SK-N-SH (cell line): ENCODE measurements around the gene CDKAL1. TPM values are rescaled to one million over a fixed set of nuclear protein-coding genes. Genes with fewer than 3 reads are reported as not detected.

Experiments
- CTCF ChIA-PET: fragments of 300-600, 350-600 bp; formaldehyde crosslinking; extraction: SDS; loops from one replicate; lab custom pipeline; 2021; lab: Yijun Ruan, JAX
- POLR2A ChIA-PET: fragments of 350-600 bp; sonication (Branson Sonifier 250); formaldehyde crosslinking; extraction: SDS; loops from one replicate; lab custom pipeline; 2020; ENCODE audit warnings: antibody characterized with exemption, inconsistent platforms; lab: Yijun Ruan, JAX
- DNase-seq: peaks from one replicate; pipeline ENCODE4 v3.0.0; 2012
- H2AFZ ChIP-seq: fragments of 200-600 bp; sonication (generic); 2 replicates; pipeline ENCODE4 v1.8.1; 2016; ENCODE audit warnings: antibody characterized with exemption, mild to moderate bottlenecking, low read depth
- H3F3A ChIP-seq: fragments of 200-600 bp; sonication (generic); replicated peaks from 2 replicates; pipeline ENCODE3; 2016; ENCODE audit warnings: antibody characterized with exemption, mild to moderate bottlenecking; ENCODE audit not compliant: insufficient read depth
- H3K27ac ChIP-seq, 2 experiments: fragments of 200-500 bp in 1 of 2; fragments of 200-600 bp in 1 of 2; sonication (Bioruptor generic) in 1 of 2; sonication (generic), shearing (Covaris generic) in 1 of 2; 2 replicates each; pipeline versions ENCODE4 v1.5.1 to v1.6.1; 2014 to 2016; ENCODE audit warnings: low read depth in 2 of 2, inconsistent platforms in 1 of 2, low read length in 1 of 2, mild to moderate bottlenecking in 1 of 2, mixed read lengths in 1 of 2
- H3K27me3 ChIP-seq: fragments of 200-600 bp; sonication (generic), shearing (Covaris generic); 2 replicates; pipeline ENCODE4 v1.6.1; 2016; ENCODE audit warnings: mixed run types; ENCODE audit not compliant: insufficient read depth
- H3K36me3 ChIP-seq, 2 experiments: fragments of 200-500 bp in 1 of 2; fragments of 200-600 bp in 1 of 2; sonication (Bioruptor generic) in 1 of 2; sonication (generic) in 1 of 2; replicated peaks in 1 of 2; 2 replicates each; pipeline versions ENCODE3 to v1.5.1; 2014 to 2016; ENCODE audit warnings: low read length in 1 of 2, mild to moderate bottlenecking in 1 of 2; ENCODE audit not compliant: insufficient read depth in 2 of 2, control insufficient read depth in 1 of 2
- H3K4me1 ChIP-seq, 2 experiments: fragments of 200-500 bp in 1 of 2; fragments of 200-600 bp in 1 of 2; sonication (Bioruptor generic) in 1 of 2; sonication (generic), shearing (Covaris generic) in 1 of 2; 2 replicates each; pipeline versions ENCODE4 v1.5.1 to v1.6.1; 2014 to 2016; ENCODE audit warnings: low read depth in 1 of 2, low read length in 1 of 2, mixed run types in 1 of 2; ENCODE audit not compliant: insufficient read depth in 2 of 2, control insufficient read depth in 1 of 2
- H3K4me2 ChIP-seq: fragments of 200-600 bp; sonication (generic), shearing (Covaris generic); 2 replicates; pipeline ENCODE4 v1.6.1; 2017; ENCODE audit warnings: mixed run types
- H3K4me3 ChIP-seq, 2 experiments: fragments of 200-500 bp in 1 of 2; fragments of 200-600 bp in 1 of 2; sonication (Bioruptor generic) in 1 of 2; sonication (generic), shearing (Covaris generic) in 1 of 2; 2 replicates each; pipeline versions ENCODE4 v1.5.1 to v1.8.1; 2014 to 2016; ENCODE audit warnings: low read depth in 2 of 2, inconsistent platforms in 1 of 2, low read length in 1 of 2, mild to moderate bottlenecking in 1 of 2, mixed read lengths in 1 of 2, moderate library complexity in 1 of 2
- H3K79me2 ChIP-seq: fragments of 200-600 bp; sonication (generic); 2 replicates; pipeline ENCODE4 v1.8.1; 2017; ENCODE audit warnings: mild to moderate bottlenecking; ENCODE audit not compliant: insufficient read depth
- H3K9ac ChIP-seq: fragments of 200-600 bp; sonication (generic); 2 replicates; pipeline ENCODE4 v1.6.1; 2017; ENCODE audit warnings: mixed run types
- H3K9me2 ChIP-seq: fragments of 200-600 bp; sonication (generic); 2 replicates; pipeline ENCODE4 v1.6.1; 2017; ENCODE audit warnings: mixed run types
- H3K9me3 ChIP-seq: fragments of 200-600 bp; sonication (generic); 2 replicates; pipeline ENCODE4 v1.6.1; 2017; ENCODE audit warnings: mixed run types, mild to moderate bottlenecking, moderate library complexity
- H4K20me1 ChIP-seq: fragments of 200-600 bp; sonication (generic); 2 replicates; pipeline ENCODE4 v1.6.1; 2017; ENCODE audit warnings: mild to moderate bottlenecking, mixed run types; ENCODE audit not compliant: insufficient read depth
- CHD2 ChIP-seq: fragments of 150-350 bp; IDR thresholded peaks from 2 replicates; pipeline ENCODE4 v1.6.1; 2018; ENCODE audit warnings: low read length; ENCODE audit not compliant: partially characterized antibody
- EP300 ChIP-seq, 2 experiments: IDR thresholded peaks; 2 replicates each; pipeline versions ENCODE4 v1.4.0 to v1.6.1; 2012; ENCODE audit warnings: borderline replicate concordance in 1 of 2, low read depth in 1 of 2, low read length in 1 of 2
- EZH2phosphoT487 ChIP-seq: fragments of 200-600 bp; sonication (generic); IDR thresholded peaks from 2 replicates; pipeline ENCODE4 v1.6.1; 2017; ENCODE audit warnings: low read depth, mixed run types, mild to moderate bottlenecking, antibody characterized with exemption, moderate library complexity, borderline replicate concordance
- FOXJ3 ChIP-seq: sonication (generic); formaldehyde crosslinking; IDR thresholded peaks from 2 replicates; pipeline ENCODE4 v1.5.1; 2020; ENCODE audit warnings: mild to moderate bottlenecking, missing genetic modification reagents
- GATA2 ChIP-seq: sonication (generic); formaldehyde crosslinking; IDR thresholded peaks from 2 replicates; pipeline ENCODE4 v1.5.0; 2020; ENCODE audit warnings: mild to moderate bottlenecking, missing genetic modification reagents
- IRF3 ChIP-seq: fragments of 150-350 bp; IDR thresholded peaks from 2 replicates; pipeline ENCODE4 v1.6.1; 2016; ENCODE audit warnings: mild to moderate bottlenecking, low read depth, low read length
- MXI1 ChIP-seq: IDR thresholded peaks from 2 replicates; pipeline ENCODE4 v1.6.1; 2012; ENCODE audit warnings: mild to moderate bottlenecking, low read depth, low read length, improper control_type of control experiment
- REST ChIP-seq: IDR thresholded peaks from 2 replicates; pipeline ENCODE4 v1.6.1; 2012; ENCODE audit warnings: mild to moderate bottlenecking, low read depth, low read length, moderate library complexity
- SIN3A ChIP-seq: IDR thresholded peaks from 2 replicates; pipeline ENCODE4 v1.6.1; 2012; ENCODE audit warnings: low read depth, mild to moderate bottlenecking, low read length, moderate library complexity, borderline replicate concordance
- TCF12 ChIP-seq: IDR thresholded peaks from 2 replicates; pipeline ENCODE4 v1.4.0; 2012
- YY1 ChIP-seq: IDR thresholded peaks from 2 replicates; pipeline ENCODE4 v1.4.0; 2012; ENCODE audit warnings: low read depth, mild to moderate bottlenecking
- ZBTB33 ChIP-seq: IDR thresholded peaks from 2 replicates; pipeline ENCODE4 v1.4.0; 2012; ENCODE audit warnings: low read depth, borderline replicate concordance
- WGBS: methylation state at CpG from one replicate; pipeline ENCODE4 v1.1.6; 2017; ENCODE audit warnings: low lambda C conversion rate; 5-methylcytosine and 5-hydroxymethylcytosine counted together
- polyA plus RNA-seq, 3 experiments: library from polyadenylated mRNA; depleted of rRNA; stranded (reverse); fragments of >200 nt; gene quantifications; 2 replicates each; pipeline ENCODE4 v1.2.3, GENCODE V29; 2012

Gene CDKAL1
- polyA plus RNA-seq, 1 of the 3 experiments (the other 2 are of a cell fraction): 2.6 TPM

DNA sequence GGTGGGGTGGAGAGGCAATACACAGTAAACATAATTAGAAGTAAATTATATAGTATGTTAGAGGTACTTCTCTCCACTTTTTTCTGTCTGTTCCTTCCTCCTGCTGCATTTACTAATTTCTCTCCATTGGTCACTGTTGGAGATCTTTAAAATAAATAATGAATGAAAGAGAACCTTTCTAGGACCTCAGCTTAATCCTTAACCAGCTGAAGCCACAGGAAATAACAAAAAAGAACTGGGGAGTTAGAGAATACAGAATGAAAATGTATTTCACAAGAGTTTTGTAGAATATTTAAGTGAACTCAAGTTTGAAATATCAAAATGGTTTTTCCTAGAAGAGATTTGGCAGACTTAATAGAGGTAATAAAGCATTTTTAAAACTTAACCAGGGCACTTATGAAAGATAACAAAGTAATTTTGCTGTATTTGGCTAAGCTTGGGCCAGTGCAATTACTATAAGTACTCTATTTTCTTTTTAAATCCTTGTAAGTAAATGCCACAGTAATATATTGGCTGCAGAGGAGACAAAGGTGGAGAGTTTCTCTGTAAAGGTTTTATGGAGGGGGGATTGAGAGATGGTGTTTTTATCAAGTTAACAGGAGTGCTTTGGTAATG lies 405.0 kb downstream of the CDKAL1 start (continued):
- TF ChIP-seq ZBTB33 (no peak), EZH2phosphoT487 (no peak), IRF3 (no peak), CHD2 (no peak), FOXJ3 (no peak), REST (no peak), GATA2 (CRISPR knock-in tag) (no peak), TCF12 (no peak), EP300 (IDR thresholded peaks at IDR 0.05; ENCODE audit: borderline replicate concordance in 1 of 2, low read depth in 1 of 2, low read length in 1 of 2) (no peak)

GRCh38 chr6:20943040-20943627 lies 408.9 kb downstream of the CDKAL1 start:
- no peaks in the 10 kb centered on the region for H3K79me2 ChIP-seq
- CTCF ChIA-PET: interaction anchor here (1.7 kb wide), 1 partner anchor 12 kb away, joined by 5 read pairs; no protein-coding TSS in a partner anchor
- H3K27me3 ChIP-seq: no peaks in the 10 kb centered on the region
- H3K4me3 ChIP-seq: no peak overlapping the region
- no peak for TF ChIP-seq YY1
- no peak for TF ChIP-seq MXI1
- TF ChIP-seq ZBTB33: no peak
- no peak for TF ChIP-seq SIN3A
- TF ChIP-seq EP300 (IDR thresholded peaks at IDR 0.05; ENCODE audit: borderline replicate concordance in 1 of 2, low read depth in 1 of 2, low read length in 1 of 2): no peak
- no peak overlapping the region for H3K4me2 ChIP-seq
- no peak overlapping the region for H2AFZ ChIP-seq
- H3K9ac ChIP-seq: no peak overlapping the region
- no peaks in the 10 kb centered on the region for H3F3A ChIP-seq
- H3K9me2 ChIP-seq: no peaks in the 10 kb centered on the region
- no peaks in the 10 kb centered on the region for H3K9me3 ChIP-seq
- WGBS: 70% methylated on average over 2 of the region's 2 CpGs
- no peaks in the 10 kb centered on the region for H4K20me1 ChIP-seq
- DNase-seq: no peak
- no peaks in the 10 kb centered on the region for H3K36me3 ChIP-seq
- POLR2A ChIA-PET: no interaction called here
- no peak overlapping the region for H3K27ac ChIP-seq
- H3K4me1 ChIP-seq: no peaks in the 10 kb centered on the region
